ENCODE results near the gene FOLR3.

GRCh38 chr11:72105888-72106287 lies 29.6 kb upstream of the FOLR3 start, which contains the start of gene TOMT:
- TF ChIP-seq USF2 (IDR thresholded peaks at IDR 0.05; ENCODE audit: low read depth, low read length) (no peak), CTCF (conservative IDR thresholded peaks at IDR 0.05; ENCODE audit: low read depth, low read length) (no peak), POLR2A (IDR thresholded peaks at IDR 0.05; ENCODE audit: low read depth, low read length) (no peak)

All from IMR-90 (cell line).